Parathyroid adenoma (tissue), 2 donors: ENCODE data around the gene KCTD3.

Source experiments
- H2AFZ ChIP-seq: fragments of 300-600 bp; sonication (generic); one replicate; pipeline ENCODE4 v1.7.0; 2017; ENCODE audit warnings: antibody characterized with exemption, mild to moderate bottlenecking
- H3K27ac ChIP-seq: fragments of 300-600 bp; sonication (generic); one replicate; pipeline ENCODE4 v1.7.0; 2017
- H3K27me3 ChIP-seq: fragments of 300-600 bp; sonication (generic); one replicate; pipeline ENCODE4 v1.7.0; 2017; ENCODE audit warnings: low read length; ENCODE audit not compliant: control insufficient read depth, insufficient read depth
- H3K36me3 ChIP-seq: fragments of 300-600 bp; sonication (generic); one replicate; pipeline ENCODE4 v1.7.0; 2017; ENCODE audit warnings: low read length; ENCODE audit not compliant: control insufficient read depth, insufficient read depth
- H3K4me1 ChIP-seq: fragments of 300-600 bp; sonication (generic); one replicate; pipeline ENCODE4 v1.7.0; 2017; ENCODE audit warnings: control low read depth
- H3K4me2 ChIP-seq: fragments of 300-600 bp; sonication (generic); one replicate; pipeline ENCODE4 v1.7.0; 2017; ENCODE audit warnings: low read length
- H3K4me3 ChIP-seq: fragments of 300-600 bp; sonication (generic); one replicate; pipeline ENCODE4 v1.7.0; 2017; ENCODE audit warnings: low read depth, low read length
- H3K79me2 ChIP-seq: fragments of 300-600 bp; sonication (generic); one replicate; pipeline ENCODE4 v1.7.0; 2017; ENCODE audit warnings: control low read depth
- H3K9ac ChIP-seq: fragments of 300-600 bp; sonication (generic); one replicate; pipeline ENCODE4 v1.7.0; 2017; ENCODE audit warnings: mild to moderate bottlenecking
- H3K9me3 ChIP-seq: fragments of 300-600 bp; sonication (generic); one replicate; pipeline ENCODE4 v1.7.0; 2017; ENCODE audit warnings: low read length; ENCODE audit not compliant: control insufficient read depth
- TF ChIP-seq, protein P1 (sequence below): fragments of 300-600 bp; sonication (generic); IDR thresholded peaks from one replicate; pipeline ENCODE4 v1.7.0; 2017; ENCODE audit warnings: antibody characterized with exemption, mild to moderate bottlenecking
- donor health status: primary hyperparathyroidism.

Gene KCTD3

GRCh38 chr1:215669806-215670491 is 102.8 kb downstream of the KCTD3 start:
- Histone ChIP-seq H3K9me3 (no peaks in the 10 kb centered on the region), H3K4me1 (no peaks in the 10 kb centered on the region), H3K27me3 (no peaks in the 10 kb centered on the region), H3K27ac (no peak overlapping the region), H3K79me2 (no peaks in the 10 kb centered on the region), H2AFZ (no peak overlapping the region), H3K4me2 (no peak overlapping the region), H3K4me3 (no peak overlapping the region), H3K9ac (no peak overlapping the region), H3K36me3 (no peaks in the 10 kb centered on the region)
- TF ChIP-seq, protein P1, sequence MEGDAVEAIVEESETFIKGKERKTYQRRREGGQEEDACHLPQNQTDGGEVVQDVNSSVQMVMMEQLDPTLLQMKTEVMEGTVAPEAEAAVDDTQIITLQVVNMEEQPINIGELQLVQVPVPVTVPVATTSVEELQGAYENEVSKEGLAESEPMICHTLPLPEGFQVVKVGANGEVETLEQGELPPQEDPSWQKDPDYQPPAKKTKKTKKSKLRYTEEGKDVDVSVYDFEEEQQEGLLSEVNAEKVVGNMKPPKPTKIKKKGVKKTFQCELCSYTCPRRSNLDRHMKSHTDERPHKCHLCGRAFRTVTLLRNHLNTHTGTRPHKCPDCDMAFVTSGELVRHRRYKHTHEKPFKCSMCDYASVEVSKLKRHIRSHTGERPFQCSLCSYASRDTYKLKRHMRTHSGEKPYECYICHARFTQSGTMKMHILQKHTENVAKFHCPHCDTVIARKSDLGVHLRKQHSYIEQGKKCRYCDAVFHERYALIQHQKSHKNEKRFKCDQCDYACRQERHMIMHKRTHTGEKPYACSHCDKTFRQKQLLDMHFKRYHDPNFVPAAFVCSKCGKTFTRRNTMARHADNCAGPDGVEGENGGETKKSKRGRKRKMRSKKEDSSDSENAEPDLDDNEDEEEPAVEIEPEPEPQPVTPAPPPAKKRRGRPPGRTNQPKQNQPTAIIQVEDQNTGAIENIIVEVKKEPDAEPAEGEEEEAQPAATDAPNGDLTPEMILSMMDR, result no peak
